Esophagus mucosa (tissue), 1 donor: ENCODE results near the gene UBE2H. TPM values are rescaled to one million over a fixed set of nuclear protein-coding genes. Genes with fewer than 3 reads are reported as not detected.

ENCODE experiments used
- ATAC-seq: fragments of 200-7000 bp; cut with Tn5 transposase; one replicate; pipeline ENCODE4 v1.9.1; 2020
- total RNA-seq: library from RNA; stranded (reverse); gene quantifications from one replicate; pipeline ENCODE4 v1.2.4, GENCODE V29; 2023
- donor health status: DM: yes; HTN: yes; CAD: no.

UBE2H gene
- total RNA-seq, 1 donor from 2014 or later = 98.3 TPM

DNA sequence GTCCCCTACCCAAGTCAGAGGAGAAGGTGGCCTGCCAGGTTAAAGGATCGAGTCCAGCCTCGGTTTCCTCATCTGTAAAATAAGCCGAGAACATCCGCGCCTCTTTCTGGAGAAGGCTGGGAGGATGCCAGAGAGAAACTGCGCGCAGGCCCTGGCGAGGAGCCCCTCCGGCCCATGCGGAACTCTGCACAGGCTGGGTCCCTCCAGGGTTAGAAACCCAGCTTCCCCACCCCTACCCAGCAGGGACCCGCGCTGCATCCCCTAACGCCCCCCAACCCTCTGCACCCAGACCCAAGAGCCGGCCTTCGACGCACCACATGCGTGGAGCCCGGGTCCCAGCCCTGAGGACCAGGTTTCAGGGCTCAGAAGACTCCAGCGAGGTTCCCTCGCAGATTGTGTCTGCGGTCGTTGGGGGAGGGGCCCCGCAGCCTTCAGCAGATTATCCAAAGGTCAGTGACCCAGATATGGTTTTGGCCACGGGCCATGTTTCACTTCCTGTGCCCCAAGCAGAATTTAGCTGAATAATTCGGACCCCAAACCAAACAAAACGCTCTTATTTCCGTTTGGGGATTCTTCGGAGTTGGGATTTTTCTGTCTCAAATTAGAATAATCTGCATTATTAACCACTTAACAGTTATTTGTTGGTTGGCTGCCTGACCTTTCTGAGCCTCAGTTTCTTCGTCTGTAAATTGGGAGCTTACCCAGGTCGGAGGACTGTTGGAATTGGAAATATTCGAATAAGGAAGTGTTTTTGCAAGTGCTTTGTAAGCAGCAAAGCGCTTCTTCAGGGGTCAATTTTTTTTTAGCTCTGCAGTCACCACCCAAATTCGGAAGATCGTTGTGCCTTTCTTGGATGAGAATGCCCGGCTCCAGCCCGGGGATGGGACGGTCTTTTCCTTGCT, 167.7 kb downstream of the UBE2H start:
- no peak for ATAC-seq

DNA sequence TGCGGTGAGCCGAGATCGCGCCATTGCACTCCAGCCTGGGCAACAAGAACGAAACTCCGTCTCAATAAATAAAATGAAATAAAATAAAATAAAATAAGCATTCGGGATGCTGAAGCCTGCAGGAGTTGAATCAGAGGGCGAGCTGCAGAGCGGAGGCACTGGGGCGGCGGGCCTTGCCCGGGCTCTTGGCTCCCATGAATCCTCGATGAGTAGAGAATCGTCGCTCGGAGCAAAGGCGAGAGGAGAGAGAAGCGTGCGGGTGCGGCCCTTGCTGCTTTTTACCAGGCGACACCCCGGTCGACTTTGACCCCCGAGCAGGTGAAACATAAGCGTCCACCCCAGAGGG, 168.3 kb downstream of the UBE2H start:
- no peak for ATAC-seq

DNA sequence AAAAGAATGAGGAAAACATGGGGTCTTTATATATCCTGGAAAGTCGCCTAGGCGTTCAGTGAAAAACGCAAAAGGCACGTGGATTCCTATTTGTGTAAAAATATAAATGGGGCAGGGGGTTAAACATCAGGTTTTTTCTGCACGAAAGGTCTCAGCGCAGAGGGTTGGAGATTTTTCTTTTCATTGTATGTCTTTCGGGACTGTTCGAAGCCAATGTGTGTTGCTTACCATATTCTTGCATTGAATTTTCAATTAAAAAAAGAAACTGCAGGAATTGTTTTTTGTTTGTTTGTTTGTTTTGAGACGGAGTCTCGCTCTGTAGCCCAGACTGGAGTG, 169.2 kb downstream of the UBE2H start:
- ATAC-seq = no peak

DNA sequence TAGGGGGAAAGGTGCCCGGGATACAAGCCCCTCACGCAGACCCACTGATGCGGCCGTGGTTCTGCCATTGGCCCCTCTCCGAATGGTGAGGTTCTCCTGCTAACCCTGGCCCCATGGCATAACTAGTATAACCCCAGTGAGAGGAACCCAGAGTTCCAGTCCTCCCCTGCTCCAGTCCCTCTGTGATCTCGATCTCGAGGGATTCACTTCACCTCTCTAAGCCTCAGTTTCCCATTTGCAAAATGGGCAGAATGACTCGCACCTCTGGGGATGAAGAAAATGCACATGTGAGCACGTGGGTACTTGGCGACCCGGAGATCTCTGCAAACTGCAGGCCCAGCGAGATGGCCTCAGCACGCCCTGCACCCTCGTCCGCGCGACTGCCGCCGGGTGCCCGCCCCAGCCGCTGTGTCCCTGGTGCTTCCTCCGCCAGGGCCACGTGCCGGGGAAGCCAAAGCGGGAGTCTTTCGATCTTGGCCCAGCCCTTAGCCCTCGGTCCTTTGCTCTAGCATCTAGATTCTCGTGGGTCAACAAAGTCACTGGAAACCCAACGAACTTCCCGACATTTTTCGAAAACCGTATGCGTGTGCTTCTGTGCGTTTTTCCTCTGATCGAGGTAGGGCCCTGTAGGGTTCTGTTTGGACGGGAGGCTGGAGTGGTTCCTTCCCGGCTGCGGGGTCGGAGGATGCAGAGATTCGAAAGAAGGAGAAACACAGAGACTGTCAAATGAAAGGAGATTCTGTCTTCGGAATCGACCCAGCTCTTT, 169.8 kb downstream of the UBE2H start:
- no peak for ATAC-seq

DNA sequence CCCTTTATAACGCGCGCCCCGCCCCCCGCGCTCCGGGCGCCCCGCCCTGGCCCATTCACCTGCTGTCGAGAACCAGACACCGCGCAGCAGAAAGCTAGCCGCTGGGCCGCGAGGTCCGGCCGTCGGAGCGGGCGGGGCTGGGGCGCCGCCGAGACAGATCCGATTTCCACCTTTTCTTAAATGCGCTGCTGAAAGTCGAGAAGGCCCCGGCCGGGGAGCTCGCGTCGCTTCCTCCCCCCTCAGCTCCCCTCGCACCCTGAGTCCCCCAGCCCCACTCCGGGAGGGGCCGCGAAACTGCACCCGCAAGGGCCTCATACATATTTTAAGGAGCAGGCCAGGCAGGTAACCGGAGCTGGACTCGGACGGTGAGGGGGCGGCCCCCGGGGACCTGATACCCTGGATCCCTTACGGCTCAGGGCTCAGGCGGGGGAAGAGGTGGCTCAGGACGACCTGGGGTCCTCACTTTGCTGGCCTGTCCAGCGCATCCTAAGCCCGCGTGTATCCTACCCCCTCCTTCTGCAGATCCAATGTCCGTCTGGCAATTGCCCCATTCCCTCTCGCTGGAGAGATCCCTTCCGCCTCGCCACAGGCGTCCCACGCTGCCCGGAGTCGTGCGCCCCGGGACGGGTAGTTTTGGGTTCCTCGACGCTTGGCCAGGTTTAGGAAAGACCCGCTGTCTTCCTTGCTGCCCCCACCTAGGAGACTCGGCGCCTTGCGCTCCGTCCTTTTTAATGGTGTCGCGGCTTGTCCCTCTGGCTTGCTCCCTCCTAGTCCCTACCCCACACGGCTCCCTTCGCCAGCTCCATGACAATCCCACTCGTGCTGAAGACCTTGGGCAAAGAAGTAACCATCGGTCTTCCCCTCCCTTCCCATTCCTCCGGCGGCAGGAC, 170.6 kb downstream of the UBE2H start:
- no peak for ATAC-seq

DNA sequence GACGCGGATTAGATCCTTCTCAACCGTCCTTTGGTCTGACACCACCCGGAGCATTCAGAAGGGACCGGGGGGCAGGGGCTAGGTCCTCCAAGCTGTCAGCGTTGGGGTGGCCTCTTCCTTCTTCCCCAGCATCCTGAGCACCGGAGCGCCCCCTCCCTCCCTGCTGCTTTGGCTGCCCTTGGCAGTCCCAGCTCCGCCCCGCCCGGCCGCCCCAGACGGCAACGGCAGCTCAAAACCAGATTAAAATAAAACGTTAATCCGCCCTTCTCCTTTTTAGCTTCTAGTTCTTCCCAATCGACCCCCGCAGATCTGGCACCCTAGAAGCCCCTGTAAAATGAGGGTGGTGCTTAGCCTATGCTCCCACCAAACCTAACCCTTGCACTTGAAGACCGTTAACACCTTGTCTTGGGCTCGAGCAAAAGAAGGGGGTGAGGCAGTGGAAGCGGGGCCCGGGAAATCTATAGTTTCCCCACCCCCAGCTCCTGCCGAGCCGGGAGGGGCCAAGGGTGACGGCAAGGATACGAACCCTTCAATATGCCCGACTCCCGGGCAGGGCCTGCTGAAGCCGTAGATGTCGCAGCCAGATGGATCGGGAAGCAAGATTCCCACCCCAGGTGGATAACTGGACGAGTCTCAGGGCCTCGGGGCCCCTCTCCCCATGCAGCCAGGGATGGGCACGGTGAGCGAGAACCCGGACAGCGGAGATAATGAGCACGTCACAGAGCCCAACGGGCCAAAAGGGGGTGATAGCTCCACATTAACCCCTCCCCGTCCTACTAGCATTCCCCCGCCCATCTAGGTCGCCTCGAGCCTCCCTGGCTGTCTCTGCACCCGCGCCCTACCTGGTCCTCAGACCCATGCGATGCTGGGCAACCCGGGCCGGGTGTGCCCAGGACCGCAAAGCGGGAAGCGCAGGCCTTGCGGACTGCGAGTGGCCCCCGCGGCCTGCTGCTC, 171.5 kb downstream of the UBE2H start:
- ATAC-seq = no peak

Other genes starting within 250 kb of the UBE2H start
- gene ZC3HC1, start 98.4 kb upstream of the UBE2H start, total RNA-seq = 8.5 TPM
- gene KLHDC10, start 117.6 kb upstream of the UBE2H start, total RNA-seq = 20.8 TPM